ENCODE measurements around the gene EEA1.

DNA sequence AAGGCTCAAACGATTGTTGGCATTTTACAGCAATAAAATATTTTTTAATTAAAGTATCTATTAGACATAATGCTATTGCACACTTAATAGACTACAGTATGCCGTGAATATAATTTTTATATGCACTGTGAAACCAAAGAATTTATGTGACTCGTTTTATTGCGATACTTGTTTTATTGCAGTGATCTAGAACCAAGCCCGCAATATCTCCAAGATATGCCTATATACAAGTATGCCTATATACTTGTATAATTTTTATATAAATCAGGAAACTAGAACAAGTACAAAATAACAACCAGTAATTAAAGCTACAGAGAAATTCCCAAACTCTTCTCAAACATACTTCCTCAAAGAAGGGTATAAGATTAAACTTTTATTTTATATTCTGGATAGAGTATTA is 31.3 kb downstream of the EEA1 start:
- TF ChIP-seq EZH2 (IDR thresholded peaks at IDR 0.05; ENCODE audit: low read depth, low read length, severe bottlenecking) = no peak
- TF ChIP-seq CEBPB (IDR thresholded peaks at IDR 0.05; ENCODE audit: low read depth, low read length) = no peak
- TF ChIP-seq, protein P1, sequence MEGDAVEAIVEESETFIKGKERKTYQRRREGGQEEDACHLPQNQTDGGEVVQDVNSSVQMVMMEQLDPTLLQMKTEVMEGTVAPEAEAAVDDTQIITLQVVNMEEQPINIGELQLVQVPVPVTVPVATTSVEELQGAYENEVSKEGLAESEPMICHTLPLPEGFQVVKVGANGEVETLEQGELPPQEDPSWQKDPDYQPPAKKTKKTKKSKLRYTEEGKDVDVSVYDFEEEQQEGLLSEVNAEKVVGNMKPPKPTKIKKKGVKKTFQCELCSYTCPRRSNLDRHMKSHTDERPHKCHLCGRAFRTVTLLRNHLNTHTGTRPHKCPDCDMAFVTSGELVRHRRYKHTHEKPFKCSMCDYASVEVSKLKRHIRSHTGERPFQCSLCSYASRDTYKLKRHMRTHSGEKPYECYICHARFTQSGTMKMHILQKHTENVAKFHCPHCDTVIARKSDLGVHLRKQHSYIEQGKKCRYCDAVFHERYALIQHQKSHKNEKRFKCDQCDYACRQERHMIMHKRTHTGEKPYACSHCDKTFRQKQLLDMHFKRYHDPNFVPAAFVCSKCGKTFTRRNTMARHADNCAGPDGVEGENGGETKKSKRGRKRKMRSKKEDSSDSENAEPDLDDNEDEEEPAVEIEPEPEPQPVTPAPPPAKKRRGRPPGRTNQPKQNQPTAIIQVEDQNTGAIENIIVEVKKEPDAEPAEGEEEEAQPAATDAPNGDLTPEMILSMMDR (IDR thresholded peaks at IDR 0.05; ENCODE audit: control extremely low read depth in 1 of 3, insufficient read depth in 1 of 3, low read depth in 1 of 3, low read length in 3 of 3) = no peak

Data from H1 (cell line).